GM12878 (cell line): ENCODE results near the gene MAMDC2.

Experiments
- EP300 ChIP-seq, 2 experiments: fragments of 150-350 bp in 1 of 2; IDR thresholded peaks; 2 replicates each; pipeline ENCODE4 v1.6.1; 2011 to 2012; ENCODE audit warnings: low read depth in 2 of 2, low read length in 2 of 2, borderline replicate concordance in 1 of 2, improper control_type of control experiment in 1 of 2, inconsistent platforms in 1 of 2; ENCODE audit not compliant: control insufficient read depth in 1 of 2
- MYB ChIP-seq: fragments of 150-350 bp; IDR thresholded peaks from 2 replicates; pipeline ENCODE4 v1.6.1; 2014; ENCODE audit warnings: mild to moderate bottlenecking, low read depth, low read length, borderline replicate concordance

GRCh38 chr9:70066418-70066817, 22.8 kb downstream of the MAMDC2 start:
- TF ChIP-seq MYB: no peak
- TF ChIP-seq EP300 (IDR thresholded peaks at IDR 0.05; ENCODE audit: borderline replicate concordance in 1 of 2, control insufficient read depth in 1 of 2, low read depth in 2 of 2, low read length in 2 of 2): no peak
